K562 (cell line): ENCODE measurements around the gene TM4SF18. TPM values are rescaled to one million over a fixed set of nuclear protein-coding genes. Genes with fewer than 3 reads are reported as not detected.

ENCODE experiments used
- GABPB2 ChIP-seq: fragments of 250-450 bp; sonication (Bioruptor Pico); conservative IDR thresholded peaks from 2 replicates; pipeline ENCODE4 v1.5.1; 2021; ENCODE audit warnings: mild to moderate bottlenecking
- polyA plus RNA-seq, 8 experiments: library from polyadenylated mRNA; depleted of rRNA in 4 of 8; stranded (reverse) in 5 of 8; unstranded in 3 of 8; fragments of >200 nt; fragmentation: Nextera tagmentation in 2 of 8; fragmentation: Illumina TruSeq in 1 of 8; extraction: Ambion mirVana in 2 of 8; extraction: Trizol in 1 of 8; gene quantifications; 2 replicates each; pipeline versions ENCODE4 v1.2.1 to v1.2.3, GENCODE V29; 2011 to 2014; ENCODE audit warnings: inconsistent platforms in 1 of 8, missing spikeins in 1 of 8
- total RNA-seq, 7 experiments: library from RNA; depleted of rRNA in 6 of 7; stranded (reverse); fragments of >200 nt in 6 of 7; fragmentation: Illumina TruSeq in 2 of 7; extraction: Trizol in 2 of 7; gene quantifications; 2 replicates each; pipeline versions ENCODE4 v1.2.1 to v1.2.3, GENCODE V29; 2011 to 2021; ENCODE audit warnings: low replicate concordance in 1 of 7
- TF ChIP-seq, protein P1 (sequence below), 2 experiments: fragments of 450-650 bp; formaldehyde crosslinking in 1 of 2; IDR thresholded peaks; 2 replicates each; pipeline versions ENCODE4 v1.4.0 to v1.6.1; 2014 to 2020; ENCODE audit warnings: mild to moderate bottlenecking in 2 of 2, borderline replicate concordance in 1 of 2, low read depth in 1 of 2

TM4SF18 gene
- total and polyA plus RNA-seq, 9 of the 15 experiments (the other 6 are each of a cell fraction or from before 2014, with no cell fraction given) = not detected

DNA sequence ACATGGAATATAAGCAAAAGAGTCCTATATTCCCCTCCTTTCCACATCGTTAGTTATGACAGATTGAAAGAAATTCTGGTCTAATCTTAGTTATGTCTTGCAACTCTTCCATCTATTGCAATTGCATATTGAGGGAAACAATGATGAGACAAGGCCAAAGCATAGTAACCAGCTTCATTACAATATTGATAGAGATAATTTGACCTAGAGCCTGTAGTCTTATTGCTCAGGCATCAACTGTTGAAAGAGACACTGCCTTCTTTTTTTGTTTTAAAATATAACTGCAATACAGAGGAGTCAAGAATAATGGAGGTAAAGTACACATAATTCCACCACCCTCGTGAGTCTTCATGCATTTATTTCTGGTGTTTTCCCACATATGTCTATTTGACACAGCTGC lies 2.0 kb downstream of the TM4SF18 start (continued):
- TF ChIP-seq, protein P1, sequence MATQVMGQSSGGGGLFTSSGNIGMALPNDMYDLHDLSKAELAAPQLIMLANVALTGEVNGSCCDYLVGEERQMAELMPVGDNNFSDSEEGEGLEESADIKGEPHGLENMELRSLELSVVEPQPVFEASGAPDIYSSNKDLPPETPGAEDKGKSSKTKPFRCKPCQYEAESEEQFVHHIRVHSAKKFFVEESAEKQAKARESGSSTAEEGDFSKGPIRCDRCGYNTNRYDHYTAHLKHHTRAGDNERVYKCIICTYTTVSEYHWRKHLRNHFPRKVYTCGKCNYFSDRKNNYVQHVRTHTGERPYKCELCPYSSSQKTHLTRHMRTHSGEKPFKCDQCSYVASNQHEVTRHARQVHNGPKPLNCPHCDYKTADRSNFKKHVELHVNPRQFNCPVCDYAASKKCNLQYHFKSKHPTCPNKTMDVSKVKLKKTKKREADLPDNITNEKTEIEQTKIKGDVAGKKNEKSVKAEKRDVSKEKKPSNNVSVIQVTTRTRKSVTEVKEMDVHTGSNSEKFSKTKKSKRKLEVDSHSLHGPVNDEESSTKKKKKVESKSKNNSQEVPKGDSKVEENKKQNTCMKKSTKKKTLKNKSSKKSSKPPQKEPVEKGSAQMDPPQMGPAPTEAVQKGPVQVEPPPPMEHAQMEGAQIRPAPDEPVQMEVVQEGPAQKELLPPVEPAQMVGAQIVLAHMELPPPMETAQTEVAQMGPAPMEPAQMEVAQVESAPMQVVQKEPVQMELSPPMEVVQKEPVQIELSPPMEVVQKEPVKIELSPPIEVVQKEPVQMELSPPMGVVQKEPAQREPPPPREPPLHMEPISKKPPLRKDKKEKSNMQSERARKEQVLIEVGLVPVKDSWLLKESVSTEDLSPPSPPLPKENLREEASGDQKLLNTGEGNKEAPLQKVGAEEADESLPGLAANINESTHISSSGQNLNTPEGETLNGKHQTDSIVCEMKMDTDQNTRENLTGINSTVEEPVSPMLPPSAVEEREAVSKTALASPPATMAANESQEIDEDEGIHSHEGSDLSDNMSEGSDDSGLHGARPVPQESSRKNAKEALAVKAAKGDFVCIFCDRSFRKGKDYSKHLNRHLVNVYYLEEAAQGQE (IDR thresholded peaks at IDR 0.05; ENCODE audit: borderline replicate concordance) = no peak
- TF ChIP-seq, protein P1 (CRISPR knock-in tag; IDR thresholded peaks at IDR 0.05; ENCODE audit: low read depth) = no peak
- no peak for TF ChIP-seq GABPB2 (CRISPR knock-in tag)
